CD4-positive, alpha-beta T cell (primary cell): ENCODE measurements around the gene PLCB1. TPM values are rescaled to one million over a fixed set of nuclear protein-coding genes. Genes with fewer than 3 reads are reported as not detected.

Experiments
- ATAC-seq: fragments of 200-7000 bp; cut with Tn5 transposase; one replicate; pipeline ENCODE4 v1.10.0; 2022; ENCODE audit warnings: mild to moderate bottlenecking; ENCODE audit not compliant: poor library complexity
- CTCF ChIA-PET: fragments of 350-600 bp; sonication (Branson Sonifier 250); formaldehyde crosslinking; loops from one replicate; lab custom pipeline; 2021; ENCODE audit warnings: antibody characterized with exemption, inconsistent platforms; lab: Charles Lee
- POLR2A ChIA-PET: fragments of 350-600 bp; sonication (Branson Sonifier 250); formaldehyde crosslinking; loops from one replicate; lab custom pipeline; 2021; ENCODE audit warnings: antibody characterized with exemption, inconsistent platforms; lab: Charles Lee
- DNase-seq, 14 experiments: peaks; one replicate each; pipeline ENCODE4 v3.0.0-alpha.2; 2013 to 2020; ENCODE audit warnings: mixed read lengths in 2 of 14
- H3K27ac ChIP-seq, 2 donors: one replicate each; pipeline versions ENCODE4 v1.5.1 to v1.7.0; 2013; ENCODE audit warnings: low read length in 2 of 2, low read depth in 1 of 2, mild to moderate bottlenecking in 1 of 2
- H3K27me3 ChIP-seq, 2 experiments: 1 replicate in 1 of 2; 2 replicates in 1 of 2; pipeline versions ENCODE4 v1.6.1 to v1.7.0; 2013; ENCODE audit warnings: low read length in 2 of 2, control low read depth in 1 of 2, mild to moderate bottlenecking in 1 of 2, moderate library complexity in 1 of 2; ENCODE audit not compliant: insufficient read depth in 2 of 2, control insufficient read depth in 1 of 2
- H3K36me3 ChIP-seq: one replicate; pipeline ENCODE4 v1.6.1; 2013; ENCODE audit warnings: low read length, control low read depth; ENCODE audit not compliant: insufficient read depth
- H3K4me1 ChIP-seq: one replicate; pipeline ENCODE4 v1.6.1; 2013; ENCODE audit warnings: low read length, control low read depth; ENCODE audit not compliant: insufficient read depth
- H3K4me3 ChIP-seq: one replicate; pipeline ENCODE4 v1.5.1; 2013; ENCODE audit warnings: mild to moderate bottlenecking, low read length, moderate library complexity
- H3K9me3 ChIP-seq, 2 experiments: 1 replicate in 1 of 2; 2 replicates in 1 of 2; pipeline versions ENCODE4 v1.6.1 to v1.7.0; 2013; ENCODE audit warnings: low read length in 2 of 2, mild to moderate bottlenecking in 2 of 2, control low read depth in 1 of 2, moderate library complexity in 1 of 2; ENCODE audit not compliant: control insufficient read depth in 1 of 2, insufficient read depth in 1 of 2
- H3K27ac Mint-ChIP-seq: one replicate; pipeline ENCODE4 v1.8.0; 2020; ENCODE audit warnings: mixed read lengths
- H3K27me3 Mint-ChIP-seq: one replicate; pipeline ENCODE4 v1.8.0; 2021; ENCODE audit warnings: mixed read lengths
- H3K36me3 Mint-ChIP-seq: one replicate; pipeline ENCODE4 v1.8.0; 2021; ENCODE audit warnings: low read depth, mixed read lengths
- H3K4me1 Mint-ChIP-seq: one replicate; pipeline ENCODE4 v1.8.0; 2021; ENCODE audit warnings: low read depth, mixed read lengths
- H3K4me3 Mint-ChIP-seq: one replicate; pipeline ENCODE4 v1.8.0; 2020; ENCODE audit warnings: mild to moderate bottlenecking, mixed read lengths
- H3K9me3 Mint-ChIP-seq: one replicate; pipeline ENCODE4 v1.8.0; 2020; ENCODE audit warnings: mixed read lengths
- CTCF ChIP-seq: fragments of 200-600 bp; IDR thresholded peaks from one replicate; pipeline ENCODE4 v1.8.0; 2022; ENCODE audit warnings: antibody characterized with exemption, mild to moderate bottlenecking
- intact Hi-C, 2 experiments: fragments of 100-400 bp; cut with DNase I in 1 of 2; cut with micrococcal nuclease in 1 of 2; formaldehyde crosslinking; loops; one replicate each; pipeline versions ENCODE4 v1.15.1 to v1.9.0; 2023 to 2025; cut with DNase I, micrococcal nuclease
- total RNA-seq, 174 experiments: library from RNA in 2 of 174; stranded (reverse) in 2 of 174; gene quantifications; one replicate each; pipeline ENCODE4 v1.2.3 and lab custom pipeline; 2021 to 2026

Gene PLCB1
- total RNA-seq, 2 experiments from 2014 or later, result 3.8 to 5.6 TPM

- TF ChIP-seq CTCF, result no peak
- Histone ChIP-seq H3K36me3 (no peaks in the 10 kb centered on the region), H3K27ac (no peak overlapping the region), H3K27me3 (no peaks in the 10 kb centered on the region), H3K9me3 (no peaks in the 10 kb centered on the region), H3K4me3 (no peak overlapping the region), H3K4me1 (peaks cover 3% of the 10 kb centered on the region)
- no peaks in the 10 kb centered on the region for H3K27me3 Mint-ChIP-seq
- H3K4me1 Mint-ChIP-seq, result peaks cover 13% of the 10 kb centered on the region
- intact Hi-C loops, result no loop called here
- no peak for DNase-seq
- H3K36me3 Mint-ChIP-seq, result no peaks in the 10 kb centered on the region
- ChIA-PET CTCF (no interaction called here), POLR2A (no interaction called here)
- ATAC-seq, result no peak
- H3K4me3 Mint-ChIP-seq, result no peak overlapping the region
- no peak overlapping the region for H3K27ac Mint-ChIP-seq
- H3K9me3 Mint-ChIP-seq, result no peaks in the 10 kb centered on the region
These were observed 233.6 kb downstream of the PLCB1 start for GRCh38 chr20:8365634-8366033.

GRCh38 chr20:8366303-8366923, 234.3 kb downstream of the PLCB1 start:
- Mint-ChIP-seq H3K9me3 (no peaks in the 10 kb centered on the region), H3K4me1 (peaks cover 13% of the 10 kb centered on the region), H3K4me3 (no peak overlapping the region), H3K27ac (no peak overlapping the region), H3K36me3 (no peaks in the 10 kb centered on the region), H3K27me3 (no peaks in the 10 kb centered on the region)
- TF ChIP-seq CTCF, result no peak
- DNase-seq (no peak), ATAC-seq (no peak)
- Histone ChIP-seq H3K4me3 (no peak overlapping the region), H3K4me1 (peaks cover 3% of the 10 kb centered on the region), H3K27me3 (no peaks in the 10 kb centered on the region), H3K9me3 (no peaks in the 10 kb centered on the region), H3K27ac (no peak overlapping the region), H3K36me3 (no peaks in the 10 kb centered on the region)
- ChIA-PET CTCF (no interaction called here), POLR2A (no interaction called here)
- intact Hi-C loops, result no loop called here

GRCh38 chr20:8367689-8368088, 235.6 kb downstream of the PLCB1 start:
- Histone ChIP-seq H3K4me1 (peaks cover 3% of the 10 kb centered on the region), H3K36me3 (no peaks in the 10 kb centered on the region), H3K27ac (no peak overlapping the region), H3K4me3 (no peak overlapping the region), H3K27me3 (no peaks in the 10 kb centered on the region), H3K9me3 (no peaks in the 10 kb centered on the region)
- Mint-ChIP-seq H3K27me3 (no peaks in the 10 kb centered on the region), H3K27ac (no peak overlapping the region), H3K4me3 (no peak overlapping the region), H3K4me1 (peaks cover 13% of the 10 kb centered on the region), H3K9me3 (no peaks in the 10 kb centered on the region), H3K36me3 (no peaks in the 10 kb centered on the region)
- no peak for TF ChIP-seq CTCF
- ATAC-seq (no peak), DNase-seq (peak in 3 of 14 experiments; percentile 1 to 28 (median 23))
- ChIA-PET CTCF (no interaction called here), POLR2A (no interaction called here)
- intact Hi-C loops, result no loop called here
